Neural cell (in vitro differentiated cells): ENCODE data around the gene KRT80. TPM values are rescaled to one million over a fixed set of nuclear protein-coding genes. Genes with fewer than 3 reads are reported as not detected.

Experiments used
- H2AFZ ChIP-seq: fragments of 200-600, 300-800 bp; sonication (generic), shearing (Covaris generic); 2 replicates; pipeline ENCODE4 v1.6.0; 2014; ENCODE audit warnings: low read depth, mild to moderate bottlenecking, antibody characterized with exemption, low read length, moderate library complexity
- H3F3A ChIP-seq: fragments of 200-600 bp; shearing (Covaris generic); 2 replicates; pipeline ENCODE4 v1.6.1; 2016; ENCODE audit warnings: mild to moderate bottlenecking, moderate library complexity, mixed read lengths, antibody characterized with exemption, low read length; ENCODE audit not compliant: insufficient read depth, poor library complexity, severe bottlenecking
- H3K27ac ChIP-seq: fragments of 200-600, 300-800 bp; sonication (generic), shearing (Covaris generic); 2 replicates; pipeline ENCODE4 v1.5.1; 2014; ENCODE audit warnings: mild to moderate bottlenecking, low read length, moderate library complexity
- H3K27me3 ChIP-seq: fragments of 300-800, 200-600 bp; sonication (generic), shearing (Covaris generic); 2 replicates; pipeline ENCODE4 v1.6.0; 2014; ENCODE audit warnings: mild to moderate bottlenecking, low read depth, low read length, moderate library complexity; ENCODE audit not compliant: insufficient read depth
- H3K36me3 ChIP-seq: fragments of 300-800, 200-600 bp; sonication (generic), shearing (Covaris generic); 2 replicates; pipeline ENCODE4 v1.5.1; 2014; ENCODE audit warnings: mild to moderate bottlenecking, antibody characterized with exemption, low read length, moderate library complexity; ENCODE audit not compliant: insufficient read depth
- H3K4me2 ChIP-seq: fragments of 300-800, 200-600 bp; sonication (generic), shearing (Covaris generic); 2 replicates; pipeline ENCODE4 v1.6.0; 2014; ENCODE audit warnings: mild to moderate bottlenecking, low read length
- H3K4me3 ChIP-seq: fragments of 300-800, 200-600 bp; sonication (generic), shearing (Covaris generic); 2 replicates; pipeline ENCODE4 v1.5.1; 2014; ENCODE audit warnings: mild to moderate bottlenecking, low read length, moderate library complexity
- H3K79me2 ChIP-seq: fragments of 200-600 bp; shearing (Covaris generic); replicated peaks from 2 replicates; pipeline ENCODE4 v1.6.0; 2014; ENCODE audit warnings: mild to moderate bottlenecking, low read length, moderate library complexity; ENCODE audit not compliant: insufficient read depth
- H3K9ac ChIP-seq: fragments of 300-800, 200-600 bp; sonication (generic), shearing (Covaris generic); 2 replicates; pipeline ENCODE4 v1.6.1; 2016; ENCODE audit warnings: mild to moderate bottlenecking, low read length, mixed read lengths
- H3K9me2 ChIP-seq: fragments of 200-600 bp; shearing (Covaris generic); 2 replicates; pipeline ENCODE4 v1.6.1; 2016; ENCODE audit warnings: mild to moderate bottlenecking, low read length, mixed read lengths; ENCODE audit not compliant: insufficient read depth
- H3K9me3 ChIP-seq: fragments of 200-600, 300-800 bp; sonication (generic), shearing (Covaris generic); 2 replicates; pipeline ENCODE4 v1.6.1; 2016; ENCODE audit warnings: mild to moderate bottlenecking, mixed run types, low read length, moderate library complexity, mixed read lengths
- H4K20me1 ChIP-seq: fragments of 200-600 bp; shearing (Covaris generic); 2 replicates; pipeline ENCODE4 v1.6.1; 2016; ENCODE audit warnings: mild to moderate bottlenecking, mixed run types; ENCODE audit not compliant: insufficient read depth
- EP300 ChIP-seq: fragments of 450-650 bp; conservative IDR thresholded peaks from 2 replicates; pipeline ENCODE4 v1.6.1; 2014; ENCODE audit warnings: antibody characterized with exemption, mild to moderate bottlenecking, moderate library complexity; ENCODE audit not compliant: poor library complexity, severe bottlenecking
- EZH2 ChIP-seq: fragments of 200-600, 300-800 bp; shearing (Covaris generic), sonication (generic); IDR thresholded peaks from 2 replicates; pipeline ENCODE4 v1.6.1; 2014; ENCODE audit warnings: antibody characterized with exemption, low read length, borderline replicate concordance, mild to moderate bottlenecking; ENCODE audit not compliant: insufficient read depth, poor library complexity, severe bottlenecking
- MXI1 ChIP-seq: fragments of 450-650 bp; conservative IDR thresholded peaks from 2 replicates; pipeline ENCODE4 v1.6.1; 2014; ENCODE audit warnings: antibody characterized with exemption, mild to moderate bottlenecking; ENCODE audit not compliant: poor library complexity, severe bottlenecking
- POLR2AphosphoS5 ChIP-seq: IDR thresholded peaks from 2 replicates; pipeline ENCODE4 v1.6.1; 2012
- RAD21 ChIP-seq: fragments of 450-650 bp; conservative IDR thresholded peaks from 2 replicates; pipeline ENCODE4 v1.6.1; 2014; ENCODE audit warnings: antibody characterized with exemption, mild to moderate bottlenecking, moderate library complexity
- REST ChIP-seq: IDR thresholded peaks from 2 replicates; pipeline ENCODE4 v1.6.1; 2012; ENCODE audit warnings: borderline replicate concordance
- SMC3 ChIP-seq: fragments of 450-650 bp; conservative IDR thresholded peaks from 2 replicates; pipeline ENCODE4 v1.6.1; 2014; ENCODE audit warnings: antibody characterized with exemption, mild to moderate bottlenecking, moderate library complexity; ENCODE audit not compliant: poor library complexity
- TAF1 ChIP-seq: IDR thresholded peaks from 2 replicates; pipeline ENCODE4 v1.6.1; 2012; ENCODE audit warnings: low read depth
- polyA plus RNA-seq: library from polyadenylated mRNA; depleted of rRNA; stranded (reverse); fragments of >200 nt; gene quantifications from 2 replicates; pipeline ENCODE4 v1.2.3, GENCODE V29; 2014
- TF ChIP-seq, protein P1 (sequence below): fragments of 450-650 bp; IDR thresholded peaks from 2 replicates; pipeline ENCODE4 v1.5.1; 2014; ENCODE audit warnings: antibody characterized with exemption, mild to moderate bottlenecking, moderate library complexity; ENCODE audit not compliant: poor library complexity, severe bottlenecking

Gene KRT80
- polyA plus RNA-seq, 1 donor from 2014 or later = not detected

DNA sequence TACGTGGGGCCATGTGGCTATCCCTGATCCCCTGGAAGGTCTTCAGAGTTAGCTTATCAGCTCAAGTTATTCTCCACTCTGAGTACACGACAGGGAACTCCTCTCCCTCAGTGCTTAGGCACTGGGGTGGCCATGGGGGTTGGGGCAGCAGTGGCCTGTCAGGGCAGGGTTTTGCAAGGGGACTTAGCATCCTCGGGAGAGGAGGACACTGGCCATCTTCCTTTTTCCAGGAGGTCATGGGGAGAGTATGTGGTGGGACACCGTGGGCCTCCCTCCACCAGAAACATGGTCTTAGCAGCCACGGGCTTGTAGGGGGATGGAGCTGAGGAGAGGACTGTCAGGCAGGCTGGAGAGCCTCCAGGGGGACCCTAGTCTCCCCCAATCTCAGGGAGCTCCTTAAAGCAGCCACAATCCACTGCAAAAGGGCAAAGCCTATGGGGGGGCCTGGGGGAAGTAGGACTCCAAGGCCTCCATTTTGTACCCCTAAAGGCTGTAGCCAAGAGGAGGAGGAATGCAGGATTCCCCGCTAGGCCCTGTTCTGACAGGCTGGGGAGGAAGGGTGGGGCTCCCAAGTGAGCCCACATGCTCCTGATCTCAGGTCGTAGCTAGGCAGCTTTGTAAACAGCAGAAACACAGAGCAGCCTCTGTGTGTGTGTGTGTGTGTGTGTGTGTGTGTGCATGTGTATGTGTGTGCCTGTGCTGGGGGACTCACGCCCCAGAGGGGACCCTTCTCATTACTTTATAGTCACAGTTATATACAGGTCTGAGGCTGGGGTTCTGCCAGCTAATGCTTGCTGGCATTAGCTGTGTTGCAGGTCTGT, 36.6 kb downstream of the KRT80 start:
- H3K9ac ChIP-seq = no peak overlapping the region
- no peak overlapping the region for H3K27ac ChIP-seq
- no peaks in the 10 kb centered on the region for H3K79me2 ChIP-seq
- H3K36me3 ChIP-seq = no peaks in the 10 kb centered on the region
- no peaks in the 10 kb centered on the region for H3K27me3 ChIP-seq
- H2AFZ ChIP-seq = no peak overlapping the region
- no peak overlapping the region for H3K4me3 ChIP-seq
- H3K9me2 ChIP-seq = no peaks in the 10 kb centered on the region
- H3F3A ChIP-seq = no peaks in the 10 kb centered on the region
- TF ChIP-seq RAD21 (no peak), EZH2 (no peak)
- TF ChIP-seq, protein P1, sequence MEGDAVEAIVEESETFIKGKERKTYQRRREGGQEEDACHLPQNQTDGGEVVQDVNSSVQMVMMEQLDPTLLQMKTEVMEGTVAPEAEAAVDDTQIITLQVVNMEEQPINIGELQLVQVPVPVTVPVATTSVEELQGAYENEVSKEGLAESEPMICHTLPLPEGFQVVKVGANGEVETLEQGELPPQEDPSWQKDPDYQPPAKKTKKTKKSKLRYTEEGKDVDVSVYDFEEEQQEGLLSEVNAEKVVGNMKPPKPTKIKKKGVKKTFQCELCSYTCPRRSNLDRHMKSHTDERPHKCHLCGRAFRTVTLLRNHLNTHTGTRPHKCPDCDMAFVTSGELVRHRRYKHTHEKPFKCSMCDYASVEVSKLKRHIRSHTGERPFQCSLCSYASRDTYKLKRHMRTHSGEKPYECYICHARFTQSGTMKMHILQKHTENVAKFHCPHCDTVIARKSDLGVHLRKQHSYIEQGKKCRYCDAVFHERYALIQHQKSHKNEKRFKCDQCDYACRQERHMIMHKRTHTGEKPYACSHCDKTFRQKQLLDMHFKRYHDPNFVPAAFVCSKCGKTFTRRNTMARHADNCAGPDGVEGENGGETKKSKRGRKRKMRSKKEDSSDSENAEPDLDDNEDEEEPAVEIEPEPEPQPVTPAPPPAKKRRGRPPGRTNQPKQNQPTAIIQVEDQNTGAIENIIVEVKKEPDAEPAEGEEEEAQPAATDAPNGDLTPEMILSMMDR = no peak
- no peaks in the 10 kb centered on the region for H4K20me1 ChIP-seq
- H3K4me2 ChIP-seq = no peak overlapping the region
- H3K9me3 ChIP-seq = no peaks in the 10 kb centered on the region

DNA sequence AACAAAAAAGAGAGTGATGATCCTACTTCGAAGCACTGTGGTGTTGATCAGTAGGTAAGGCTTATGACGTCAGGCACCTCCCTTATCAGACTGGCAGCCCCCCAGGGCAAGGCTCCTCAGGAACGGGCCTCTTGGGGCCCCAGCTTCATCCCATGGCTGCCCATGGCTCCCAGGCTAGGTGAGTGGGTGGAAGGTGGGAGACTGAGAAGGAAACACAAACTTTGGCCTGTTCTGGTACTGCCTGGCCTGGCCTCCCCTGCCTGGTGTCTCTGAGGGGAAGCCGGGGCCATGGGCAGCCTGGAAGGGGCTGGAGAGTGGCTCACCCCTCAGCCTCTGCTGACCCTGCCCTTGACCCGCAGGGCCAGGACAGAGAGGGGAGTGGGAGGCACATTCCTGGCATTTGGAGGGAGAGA, 38.9 kb downstream of the KRT80 start:
- no peak overlapping the region for H3K4me2 ChIP-seq
- no peaks in the 10 kb centered on the region for H3K9me3 ChIP-seq
- H3K9me2 ChIP-seq = no peaks in the 10 kb centered on the region
- no peak overlapping the region for H3K4me3 ChIP-seq
- no peaks in the 10 kb centered on the region for H3F3A ChIP-seq
- no peaks in the 10 kb centered on the region for H3K27me3 ChIP-seq
- no peaks in the 10 kb centered on the region for H4K20me1 ChIP-seq
- TF ChIP-seq POLR2AphosphoS5 (no peak), EP300 (no peak), EZH2 (no peak), TAF1 (no peak)
- H3K27ac ChIP-seq = no peak overlapping the region
- no peak overlapping the region for H2AFZ ChIP-seq
- no peaks in the 10 kb centered on the region for H3K79me2 ChIP-seq
- no peak overlapping the region for H3K9ac ChIP-seq
- H3K36me3 ChIP-seq = no peaks in the 10 kb centered on the region

DNA sequence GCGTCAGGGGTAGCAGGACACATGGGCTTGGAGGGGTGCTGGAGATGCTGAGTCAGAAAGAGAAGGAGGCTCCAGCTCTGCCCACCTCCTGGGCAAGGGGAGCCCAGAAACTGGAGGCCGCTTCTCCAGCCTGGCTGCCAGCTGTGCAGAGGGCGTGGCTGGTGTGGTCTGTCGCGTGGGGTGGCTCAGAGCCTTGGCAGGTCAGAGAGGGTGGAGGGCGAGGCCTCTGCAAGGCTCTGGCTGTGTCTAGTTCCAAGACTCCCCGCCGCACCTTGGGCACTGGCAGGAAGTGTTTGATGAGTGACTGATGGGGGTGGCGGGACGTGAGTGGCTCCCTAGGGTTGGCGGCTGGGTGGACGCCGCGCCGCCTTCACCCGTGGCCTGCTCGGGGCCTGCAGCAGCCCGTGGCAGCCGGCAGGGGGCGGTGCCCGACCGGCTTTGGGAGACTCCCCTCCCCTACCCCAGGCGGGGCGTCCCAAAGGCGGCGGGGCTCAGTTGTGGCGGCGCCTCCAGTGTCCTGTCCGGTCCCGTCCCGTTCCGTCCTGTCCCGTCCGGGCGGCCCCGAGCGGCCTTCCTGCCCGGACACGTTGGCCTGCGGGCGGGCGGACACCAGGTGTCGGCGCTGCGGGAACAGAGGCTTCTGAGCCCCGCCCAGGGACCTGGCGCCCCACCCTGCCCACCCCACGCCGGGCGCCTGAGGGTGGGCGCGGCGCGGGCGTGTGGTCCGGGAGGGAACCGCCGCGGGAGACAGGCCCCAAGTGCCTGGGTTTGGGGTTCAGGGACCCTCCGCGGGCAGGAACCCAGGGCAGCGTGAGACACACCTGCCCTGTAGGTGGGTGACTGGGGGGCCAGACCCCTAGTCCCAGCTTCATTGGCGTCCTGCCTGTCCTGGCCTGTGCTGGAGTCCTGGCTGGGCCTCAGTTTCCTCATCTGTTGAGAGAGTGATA, 39.7 kb downstream of the KRT80 start:
- no peaks in the 10 kb centered on the region for H3K79me2 ChIP-seq
- H4K20me1 ChIP-seq = no peaks in the 10 kb centered on the region
- no peaks in the 10 kb centered on the region for H3F3A ChIP-seq
- H3K4me2 ChIP-seq = no peak overlapping the region
- H3K4me3 ChIP-seq = no peak overlapping the region
- no peaks in the 10 kb centered on the region for H3K9me3 ChIP-seq
- H3K36me3 ChIP-seq = no peaks in the 10 kb centered on the region
- H3K9me2 ChIP-seq = no peaks in the 10 kb centered on the region
- H3K9ac ChIP-seq = no peak overlapping the region
- no peak overlapping the region for H2AFZ ChIP-seq
- no peak overlapping the region for H3K27ac ChIP-seq
- TF ChIP-seq TAF1 = no peak
- no peak for TF ChIP-seq REST
- TF ChIP-seq EZH2 = no peak
- peak; percentile 44 for TF ChIP-seq RAD21
- peak; percentile 45 for TF ChIP-seq SMC3
- TF ChIP-seq, protein P1 = peak; percentile 56
- TF ChIP-seq MXI1 = no peak
- no peak for TF ChIP-seq EP300
- no peak for TF ChIP-seq POLR2AphosphoS5
- no peaks in the 10 kb centered on the region for H3K27me3 ChIP-seq
